ENCODE measurements around the gene TBL3.
"Not testable (repeated sequence)": the region's sequence is repeated elsewhere in the genome, so short reads cannot be mapped to it uniquely, and the experiment has no call there.

Gene TBL3

GRCh38 chr16:1938910-1939309 is 32.9 kb upstream of the TBL3 start:
- no peak overlapping the region for H3K4me3 ChIP-seq (ENCODE audit: control insufficient read depth, low read depth, low read length)
- no peak for DNase-seq (ENCODE audit: low read depth)
- TF ChIP-seq CTCF (IDR thresholded peaks at IDR 0.05; ENCODE audit: control insufficient read depth, insufficient read depth, low read depth, low read length, missing control alignments) = no peak

GRCh38 chr16:1939833-1940232 is 32.0 kb upstream of the TBL3 start:
- DNase-seq (ENCODE audit: low read depth); H3K4me3 ChIP-seq (ENCODE audit: control insufficient read depth, low read depth, low read length): not testable (repeated sequence)

GRCh38 chr16:1940273-1941161 is 31.3 kb upstream of the TBL3 start:
- DNase-seq (ENCODE audit: low read depth) = no peak
- TF ChIP-seq CTCF (IDR thresholded peaks at IDR 0.05; ENCODE audit: control insufficient read depth, insufficient read depth, low read depth, low read length, missing control alignments) = no peak
- H3K4me3 ChIP-seq (ENCODE audit: control insufficient read depth, low read depth, low read length) = no peak overlapping the region

GRCh38 chr16:1941162-1942046 is 30.4 kb upstream of the TBL3 start:
- DNase-seq (ENCODE audit: low read depth) = no peak
- no peak for TF ChIP-seq CTCF (IDR thresholded peaks at IDR 0.05; ENCODE audit: control insufficient read depth, insufficient read depth, low read depth, low read length, missing control alignments)
- H3K4me3 ChIP-seq (ENCODE audit: control insufficient read depth, low read depth, low read length) = peak overlapping the region; percentile 84

- DNase-seq (ENCODE audit: low read depth) = no peak
- TF ChIP-seq CTCF (IDR thresholded peaks at IDR 0.05; ENCODE audit: control insufficient read depth, insufficient read depth, low read depth, low read length, missing control alignments) = no peak
- H3K4me3 ChIP-seq (ENCODE audit: control insufficient read depth, low read depth, low read length) = peak overlapping the region; percentile 84
Measured at GRCh38 chr16:1942047-1942809, 29.6 kb upstream of the TBL3 start.

- H3K4me3 ChIP-seq (ENCODE audit: control insufficient read depth, low read depth, low read length) = peak within 1 kb of the TSS; percentile 84
- peak; percentile 76 for DNase-seq (ENCODE audit: low read depth)
- no peak for TF ChIP-seq CTCF (IDR thresholded peaks at IDR 0.05; ENCODE audit: control insufficient read depth, insufficient read depth, low read depth, low read length, missing control alignments)
Measured at GRCh38 chr16:1942810-1943726, 28.8 kb upstream of the TBL3 start, which contains the start of gene MSRB1. TSS of gene MSRB1 (minus strand) at chr16:1943199. CDS start at chr16:1943156, 43 bp downstream.

Measured in AG09309 (cell line).